GOT3 (cell line): ENCODE data around the gene LY6G5B.

ENCODE experiments used
- DNase-seq: peaks from one replicate; lab custom pipeline; 2025; ENCODE audit warnings: mixed read lengths; lab: John Stamatoyannopoulos, UW

Gene LY6G5B

GRCh38 chr6:31715022-31715958, 45.5 kb downstream of the LY6G5B start, which contains the start of gene LY6G6D:
LY6G6D (plus strand) TSS chr6:31715348; CDS start chr6:31715356, 8 bp downstream.
- no peak for DNase-seq

- DNase-seq: no peak
These were observed 47.9 kb downstream of the LY6G5B start for GRCh38 chr6:31717499-31718222.

GRCh38 chr6:31718265-31718664, 48.5 kb downstream of the LY6G5B start:
- DNase-seq: no peak

GRCh38 chr6:31719001-31719400, 49.2 kb downstream of the LY6G5B start:
- DNase-seq: no peak

GRCh38 chr6:31720196-31720770, 50.5 kb downstream of the LY6G5B start:
- DNase-seq: no peak

GRCh38 chr6:31721351-31722020, 51.7 kb downstream of the LY6G5B start, which contains the start of gene LY6G6C:
LY6G6C (minus strand) TSS chr6:31721746; CDS start chr6:31721679, 67 bp downstream.
- DNase-seq: no peak

GRCh38 chr6:31722173-31722572, 52.4 kb downstream of the LY6G5B start:
- DNase-seq: no peak
